ENCODE measurements around the gene SLC10A6.

DNA sequence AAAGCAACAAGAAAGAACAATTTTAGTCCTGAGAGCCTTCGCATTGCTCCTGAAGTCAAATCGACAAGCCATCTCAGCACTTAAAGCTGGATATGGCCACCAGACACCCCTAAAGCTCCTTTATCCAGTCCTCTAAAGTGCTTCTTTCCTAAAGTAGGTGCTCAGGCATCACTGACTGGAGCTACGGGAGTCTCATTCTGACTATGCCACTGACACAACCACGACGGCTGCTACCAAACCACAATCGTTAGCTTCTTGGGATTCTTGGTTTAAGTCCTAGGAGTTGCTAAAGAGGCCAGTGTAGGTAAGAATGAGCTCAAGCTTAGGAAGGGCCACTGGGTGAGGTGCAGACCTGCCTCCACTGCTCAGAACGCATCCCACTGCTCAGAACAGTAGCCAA, 1.0 kb downstream of the SLC10A6 start:
- TF ChIP-seq POLR2A (IDR thresholded peaks at IDR 0.05): no peak
- TF ChIP-seq, protein P1, sequence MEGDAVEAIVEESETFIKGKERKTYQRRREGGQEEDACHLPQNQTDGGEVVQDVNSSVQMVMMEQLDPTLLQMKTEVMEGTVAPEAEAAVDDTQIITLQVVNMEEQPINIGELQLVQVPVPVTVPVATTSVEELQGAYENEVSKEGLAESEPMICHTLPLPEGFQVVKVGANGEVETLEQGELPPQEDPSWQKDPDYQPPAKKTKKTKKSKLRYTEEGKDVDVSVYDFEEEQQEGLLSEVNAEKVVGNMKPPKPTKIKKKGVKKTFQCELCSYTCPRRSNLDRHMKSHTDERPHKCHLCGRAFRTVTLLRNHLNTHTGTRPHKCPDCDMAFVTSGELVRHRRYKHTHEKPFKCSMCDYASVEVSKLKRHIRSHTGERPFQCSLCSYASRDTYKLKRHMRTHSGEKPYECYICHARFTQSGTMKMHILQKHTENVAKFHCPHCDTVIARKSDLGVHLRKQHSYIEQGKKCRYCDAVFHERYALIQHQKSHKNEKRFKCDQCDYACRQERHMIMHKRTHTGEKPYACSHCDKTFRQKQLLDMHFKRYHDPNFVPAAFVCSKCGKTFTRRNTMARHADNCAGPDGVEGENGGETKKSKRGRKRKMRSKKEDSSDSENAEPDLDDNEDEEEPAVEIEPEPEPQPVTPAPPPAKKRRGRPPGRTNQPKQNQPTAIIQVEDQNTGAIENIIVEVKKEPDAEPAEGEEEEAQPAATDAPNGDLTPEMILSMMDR (IDR thresholded peaks at IDR 0.05): no peak
- no peak for TF ChIP-seq EP300 (IDR thresholded peaks at IDR 0.05)
